ENCODE measurements around the gene PDGFB.

The PDGFB gene

DNA sequence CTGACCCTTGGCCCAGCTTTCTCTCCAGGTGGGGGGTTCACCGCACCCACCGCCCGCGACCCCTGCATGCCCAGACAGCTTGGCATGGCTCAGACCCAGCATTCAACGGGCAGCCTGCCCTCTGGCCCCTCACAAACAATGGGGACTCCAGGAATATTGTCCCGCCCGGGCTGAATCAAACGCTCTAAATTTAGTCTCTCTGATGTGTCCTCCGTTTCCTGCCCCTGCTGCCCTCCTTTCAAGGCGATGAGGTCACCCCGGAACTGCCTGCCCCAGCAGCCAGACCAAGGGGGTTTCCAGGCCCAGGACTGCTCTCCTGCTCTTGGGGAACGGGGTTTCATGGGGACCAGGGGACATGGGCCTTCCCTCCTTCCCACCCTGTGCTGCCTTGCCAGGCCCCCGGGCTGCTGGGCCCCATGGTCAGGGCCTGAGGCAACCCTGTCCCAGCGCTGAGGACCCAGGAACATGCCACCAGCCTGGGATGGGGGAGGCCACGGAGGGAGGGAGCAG lies 10.1 kb upstream of the PDGFB start:
- DNase-seq (ENCODE audit: low read depth, low spot score), result no peak

- no peak for DNase-seq (ENCODE audit: low read depth, low spot score)
Observed at GRCh38 chr22:39254122-39254521, 9.3 kb upstream of the PDGFB start.

DNA sequence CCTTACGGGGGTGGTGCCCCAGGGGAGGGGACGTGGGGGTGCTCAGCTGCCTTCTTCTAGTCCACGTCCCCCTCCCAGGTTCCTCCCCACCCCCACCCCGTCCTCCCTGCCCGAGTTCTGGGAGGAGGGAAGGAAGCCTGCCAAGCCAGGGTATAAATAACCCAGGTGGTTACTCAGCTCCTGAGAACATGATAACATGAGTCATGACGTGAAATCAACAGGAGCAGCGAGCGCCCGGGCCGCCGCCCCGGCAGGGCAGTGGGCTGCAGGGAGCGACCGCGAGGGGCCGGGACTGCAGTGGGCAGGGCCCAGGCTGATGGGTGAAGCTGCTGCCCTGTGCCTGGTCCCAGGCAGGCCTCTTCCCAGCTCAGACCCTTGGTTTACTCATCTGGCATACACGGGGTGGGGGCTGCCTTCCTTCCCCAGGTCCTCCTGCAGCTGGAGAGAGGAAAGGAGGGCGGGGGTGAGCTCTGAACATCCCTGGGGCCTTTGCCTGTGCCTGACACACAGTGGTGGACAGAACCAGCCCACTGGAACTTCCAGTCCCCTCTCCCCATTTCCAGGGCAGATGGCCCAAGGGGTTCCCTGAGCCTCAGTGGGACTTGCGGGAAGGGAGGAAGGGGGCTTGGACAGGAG lies 8.8 kb upstream of the PDGFB start:
- DNase-seq (ENCODE audit: low read depth, low spot score), result no peak

DNA sequence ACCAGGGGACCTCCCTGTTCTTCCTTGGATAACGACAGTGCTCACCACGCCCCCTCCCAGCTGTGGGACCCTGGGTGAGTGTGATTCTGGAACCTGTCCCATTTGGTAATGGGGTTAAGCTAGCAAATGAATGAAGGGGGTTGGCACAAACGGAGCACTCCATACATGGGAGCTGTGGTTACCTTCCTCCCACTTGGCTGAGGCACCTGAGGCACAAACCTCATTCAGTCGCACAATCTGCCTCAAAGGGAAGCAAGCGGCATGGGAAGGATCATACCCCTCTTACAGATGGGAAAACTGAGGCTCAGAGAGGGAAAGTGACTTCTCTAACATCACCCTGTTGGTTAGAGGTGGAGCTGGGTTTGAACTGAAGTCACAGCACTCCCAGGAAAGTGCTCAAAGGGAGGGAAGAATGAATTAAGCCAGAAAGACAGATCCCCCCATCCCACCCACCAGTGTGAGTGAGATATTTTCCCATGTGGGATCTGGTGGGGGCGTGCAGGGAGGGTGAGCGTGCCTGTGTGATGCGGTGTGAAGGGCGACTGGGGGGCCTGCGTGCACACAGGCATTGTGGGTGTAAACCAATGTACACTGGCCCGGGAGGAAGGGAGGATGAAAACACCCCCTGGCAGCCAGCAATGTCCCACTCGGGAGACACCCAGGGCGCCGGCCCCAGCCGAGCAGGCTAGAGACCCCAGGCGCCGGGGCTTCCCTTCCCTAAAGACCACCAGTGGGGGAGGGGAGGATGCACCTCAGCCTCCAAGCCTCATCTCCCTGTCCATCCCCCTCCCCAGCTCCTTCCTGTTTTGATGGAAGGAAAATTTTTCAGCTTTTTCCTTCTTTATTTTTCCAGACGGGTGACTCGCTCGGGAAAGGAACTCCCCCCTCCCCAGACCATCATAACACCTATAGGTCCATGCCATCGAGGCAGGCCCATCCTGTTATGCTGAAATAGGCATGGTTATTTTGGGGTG lies 8.0 kb upstream of the PDGFB start:
- no peak for DNase-seq (ENCODE audit: low read depth, low spot score)

DNA sequence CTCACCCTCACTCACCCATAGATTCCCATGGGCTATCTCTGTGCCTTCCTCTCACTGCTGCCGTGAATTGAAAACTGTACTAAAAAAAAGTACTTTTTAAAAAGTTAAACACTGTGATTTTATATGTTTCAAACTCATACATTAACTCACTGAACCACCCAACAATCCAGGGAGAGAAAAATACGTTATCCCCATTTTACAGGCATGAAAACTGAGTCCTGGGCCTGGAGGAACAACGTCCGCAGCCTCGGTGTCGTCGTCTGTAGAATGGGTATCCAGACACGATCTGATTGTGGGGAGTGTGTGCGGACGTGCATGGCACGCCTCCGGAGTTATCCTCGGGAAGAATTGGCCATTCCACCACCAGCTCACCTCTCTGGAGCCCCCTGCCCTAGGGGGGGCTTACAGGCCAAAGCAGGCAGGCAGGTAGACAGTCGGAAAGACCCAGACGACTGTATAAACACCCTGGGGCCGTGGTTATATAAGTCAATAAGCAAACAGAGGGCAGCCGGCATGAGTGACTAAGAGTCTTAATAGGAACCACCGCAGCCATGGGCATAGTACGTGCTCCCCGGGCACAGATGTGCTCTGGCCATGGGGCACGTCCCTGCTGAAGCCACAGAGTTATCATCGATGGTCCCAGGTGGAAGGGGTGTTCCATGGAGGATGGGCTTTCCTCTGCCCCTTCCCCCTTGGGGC lies 7.1 kb upstream of the PDGFB start:
- no peak for DNase-seq (ENCODE audit: low read depth, low spot score)

- DNase-seq (ENCODE audit: low read depth, low spot score), result no peak
Observed at GRCh38 chr22:39250838-39251237, 6.1 kb upstream of the PDGFB start.

DNA sequence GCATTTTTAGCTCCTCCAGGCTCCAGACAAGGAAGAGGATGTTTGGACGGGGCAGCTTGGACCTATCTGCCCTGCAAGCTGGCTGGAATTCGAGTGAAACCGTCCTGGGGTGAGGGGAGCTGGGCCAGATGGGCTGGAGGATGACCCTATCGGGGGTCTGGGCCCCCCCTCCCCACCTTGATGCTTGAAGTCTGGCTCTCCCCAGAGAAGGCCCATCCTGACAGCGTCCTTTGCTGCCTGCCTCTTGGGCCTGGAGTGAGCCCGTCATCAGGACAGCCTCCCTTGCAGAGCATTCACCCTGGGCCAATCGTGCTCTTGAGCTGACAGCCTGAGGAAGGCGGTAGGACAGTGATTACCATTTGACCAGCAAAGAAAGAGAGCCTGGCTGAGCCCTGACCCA lies 5.3 kb upstream of the PDGFB start:
- no peak for DNase-seq (ENCODE audit: low read depth, low spot score)

- DNase-seq (ENCODE audit: low read depth, low spot score), result no peak
Observed at GRCh38 chr22:39249086-39249704, 4.4 kb upstream of the PDGFB start.

DNA sequence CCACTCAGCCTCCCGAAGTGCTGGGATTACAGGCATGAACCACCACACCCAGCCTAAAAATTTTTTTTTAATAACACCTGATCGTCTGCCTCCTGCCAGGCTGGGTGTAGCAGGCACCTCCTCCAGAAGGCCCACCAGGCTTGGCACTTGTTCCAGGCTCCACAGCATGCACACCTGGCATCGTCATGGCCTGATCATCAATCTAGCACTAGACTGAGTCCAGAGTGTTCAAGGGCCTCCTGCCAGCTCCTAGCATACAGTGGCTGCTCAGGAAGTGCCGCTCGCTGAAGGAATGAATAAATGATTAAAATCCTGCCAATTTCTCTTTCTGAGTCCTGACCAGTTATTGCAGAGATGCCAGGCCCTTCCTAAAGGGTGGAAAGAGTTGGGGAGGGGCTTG lies 3.5 kb upstream of the PDGFB start:
- DNase-seq (ENCODE audit: low read depth, low spot score), result no peak

DNA sequence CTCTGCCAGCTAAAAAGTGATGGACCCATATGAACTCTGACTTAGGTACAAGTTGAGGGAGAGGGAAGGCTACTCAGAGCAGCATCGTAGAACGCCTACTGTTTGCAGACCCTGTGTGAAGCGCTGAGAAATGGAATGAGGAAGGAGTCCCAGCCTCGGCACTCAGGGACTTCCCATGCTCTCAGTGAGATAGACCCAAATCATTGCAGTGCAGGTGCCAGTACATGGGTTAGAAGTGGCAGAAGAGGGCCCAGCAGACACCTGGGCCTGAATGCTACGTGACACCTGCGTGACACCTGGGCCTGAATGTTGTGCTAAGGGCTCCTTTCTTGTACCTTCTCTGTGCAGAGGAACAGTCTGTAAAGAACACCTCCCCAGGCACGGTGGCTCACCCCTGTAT lies 2.6 kb upstream of the PDGFB start:
- DNase-seq (ENCODE audit: low read depth, low spot score), result no peak

- DNase-seq (ENCODE audit: low read depth, low spot score), result no peak
Observed at GRCh38 chr22:39246690-39247332, 2.0 kb upstream of the PDGFB start.

GRCh38 chr22:39246217-39246616 lies 1.4 kb upstream of the PDGFB start:
- DNase-seq (ENCODE audit: low read depth, low spot score), result no peak

- no peak for DNase-seq (ENCODE audit: low read depth, low spot score)
Observed at GRCh38 chr22:39245130-39246039, 603 bp upstream of the PDGFB start.

DNA sequence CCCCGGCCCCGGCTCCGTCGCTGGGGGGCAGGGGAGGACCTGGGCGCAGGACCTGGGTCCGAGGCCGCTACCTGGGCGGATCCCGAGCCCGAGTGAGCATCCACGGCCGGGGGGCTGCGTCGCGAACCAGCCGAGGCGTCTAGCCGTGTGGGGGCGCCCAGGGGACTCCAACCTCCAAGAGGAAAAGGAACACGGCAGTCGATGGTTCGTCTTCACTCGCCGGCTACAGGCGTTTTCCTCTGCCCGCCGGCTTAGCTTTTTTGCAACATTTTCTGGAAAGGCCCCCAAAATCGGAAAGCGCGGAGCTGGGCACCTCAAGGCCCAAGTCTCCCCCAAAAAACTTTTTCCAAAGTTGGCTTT lies 666 bp downstream of the PDGFB start:
- DNase-seq (ENCODE audit: low read depth, low spot score), result no peak

- DNase-seq (ENCODE audit: low read depth, low spot score), result no peak
Observed at GRCh38 chr22:39243439-39244135, 1.2 kb downstream of the PDGFB start.

DNA sequence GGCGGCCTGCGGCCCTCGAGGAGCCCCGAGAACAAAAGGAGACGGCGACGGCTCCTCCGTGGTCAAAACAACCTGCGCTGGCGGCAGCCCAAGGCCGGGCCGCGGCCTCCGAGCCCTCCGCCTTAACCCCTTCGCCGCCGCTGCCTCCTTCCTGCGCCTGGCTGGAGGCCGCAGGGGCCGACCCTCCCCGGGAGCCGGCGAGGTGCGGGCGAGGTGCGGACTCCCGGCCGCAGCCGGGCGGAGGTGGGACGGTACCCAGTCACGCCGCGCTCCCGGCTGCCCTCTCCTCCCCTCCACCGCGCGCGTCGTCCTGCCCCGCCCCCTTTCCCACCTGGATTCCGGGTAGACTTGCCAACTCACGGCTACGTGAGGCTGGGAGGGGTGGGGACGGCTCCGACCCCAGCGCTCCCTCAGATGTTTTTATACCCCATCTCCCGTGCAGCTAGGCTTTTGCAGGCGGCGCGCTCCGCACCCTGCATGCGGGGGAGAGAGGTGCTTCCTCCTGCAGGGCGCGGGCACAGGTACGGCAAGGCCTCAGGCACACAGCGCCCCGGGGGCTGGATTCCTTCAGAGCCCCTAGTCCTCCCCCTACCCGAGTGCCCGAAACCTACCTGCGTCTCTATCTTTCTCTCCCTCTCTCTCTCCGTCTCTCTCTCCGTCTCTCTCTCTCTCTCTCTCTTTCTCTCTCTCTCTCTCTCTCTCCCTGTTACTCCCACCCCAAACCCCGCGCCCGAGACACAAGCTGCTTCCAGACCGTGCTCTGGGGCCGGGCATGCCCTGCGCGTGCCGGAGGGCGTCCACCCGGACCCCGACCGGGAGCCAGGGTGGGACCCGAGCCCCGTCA lies 2.0 kb downstream of the PDGFB start:
- no peak for DNase-seq (ENCODE audit: low read depth, low spot score)

DNA sequence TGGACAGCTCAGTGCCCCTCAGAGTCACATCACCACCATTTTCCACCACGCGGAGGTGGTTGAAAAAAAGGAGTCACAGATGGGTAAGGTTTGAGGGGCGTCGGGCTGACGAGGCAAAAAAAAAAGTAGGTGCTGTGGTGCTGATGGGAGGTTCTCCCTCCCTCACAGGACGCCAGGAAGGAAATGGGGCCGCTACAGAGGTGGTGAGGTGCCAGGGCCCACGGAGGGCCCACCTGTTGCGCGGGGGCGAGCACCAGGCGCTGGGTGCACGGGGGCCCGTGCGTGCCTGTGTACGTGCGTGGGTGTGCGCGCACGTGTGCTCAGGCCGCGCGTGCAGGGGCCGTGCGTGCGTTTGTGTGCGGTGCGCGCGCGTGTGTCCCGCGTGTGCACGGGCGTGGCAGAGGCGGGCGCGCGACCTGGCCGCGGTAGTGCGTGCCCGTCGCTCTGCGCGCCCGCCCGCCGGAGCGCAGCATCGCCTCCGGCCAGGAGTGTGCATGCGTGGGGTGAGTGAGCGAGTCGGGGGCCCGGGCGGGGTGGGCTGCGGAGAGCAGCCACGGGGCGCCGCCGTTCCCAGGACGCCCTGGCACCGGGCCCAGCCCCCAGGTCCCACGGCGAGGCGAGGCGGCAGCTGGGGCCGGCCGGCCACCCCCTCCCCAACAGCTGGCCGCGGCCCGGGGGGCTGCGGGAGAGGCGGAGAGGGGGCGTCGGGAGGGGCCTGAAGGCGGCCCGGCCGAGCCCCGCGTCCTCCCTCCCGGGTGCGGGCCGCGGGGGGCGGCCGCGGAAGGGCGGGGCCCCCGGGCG lies 2.8 kb downstream of the PDGFB start:
- DNase-seq (ENCODE audit: low read depth, low spot score), result no peak

All from iPS DF 19.7 (cell line).